Calu3 (cell line): ENCODE data around the gene HELZ. TPM values are rescaled to one million over a fixed set of nuclear protein-coding genes. Genes with fewer than 3 reads are reported as not detected.

ENCODE experiments used
- BruUV-seq: library from RNA; stranded (reverse); fragments of 400-500 nt; replicated peaks from 2 replicates; lab custom pipeline; 2021; lab: Mats Ljungman, UMichigan
- CTCF ChIA-PET: fragments of 300-600 bp; sonication (Branson Sonifier 250); formaldehyde crosslinking; loops from one replicate; lab custom pipeline; 2022; ENCODE audit warnings: antibody characterized with exemption; lab: Charles Lee
- DNase-seq: peaks from one replicate; pipeline ENCODE4 v3.0.0; 2022
- H3K27ac Mint-ChIP-seq: one replicate; pipeline ENCODE4 v1.8.0; 2022; ENCODE audit warnings: mixed read lengths; ENCODE audit not compliant: unreplicated experiment
- H3K27me3 Mint-ChIP-seq: one replicate; pipeline ENCODE4 v1.8.0; 2022; ENCODE audit warnings: mixed read lengths; ENCODE audit not compliant: unreplicated experiment
- H3K36me3 Mint-ChIP-seq: one replicate; pipeline ENCODE4 v1.8.0; 2022; ENCODE audit warnings: mild to moderate bottlenecking, moderate library complexity, mixed read lengths; ENCODE audit not compliant: insufficient read depth, unreplicated experiment
- H3K4me1 Mint-ChIP-seq: one replicate; pipeline ENCODE4 v1.8.0; 2022; ENCODE audit warnings: mild to moderate bottlenecking, low read depth, mixed read lengths; ENCODE audit not compliant: unreplicated experiment
- H3K4me3 Mint-ChIP-seq: one replicate; pipeline ENCODE4 v1.8.0; 2022; ENCODE audit warnings: mild to moderate bottlenecking, low read depth, moderate library complexity, mixed read lengths; ENCODE audit not compliant: unreplicated experiment
- H3K9me3 Mint-ChIP-seq: one replicate; pipeline ENCODE4 v1.8.0; 2022; ENCODE audit warnings: low read depth, mixed read lengths; ENCODE audit not compliant: unreplicated experiment
- intact Hi-C: fragments of 100-400 bp; cut with micrococcal nuclease; formaldehyde crosslinking; loops from one replicate; pipeline ENCODE4 v1.10.0; 2022; ENCODE audit not compliant: unreplicated experiment
- total RNA-seq: library from RNA; stranded (reverse); gene quantifications from 2 replicates; pipeline ENCODE4 v1.2.3, GENCODE V29; 2022
- TF ChIP-seq, protein P1 (sequence below): fragments of 200-600 bp; IDR thresholded peaks from one replicate; pipeline ENCODE4 v1.8.0; 2022; ENCODE audit warnings: antibody characterized with exemption; ENCODE audit not compliant: unreplicated experiment

The HELZ gene
- total RNA-seq, 1 experiment from 2014 or later = 60.8 TPM

DNA sequence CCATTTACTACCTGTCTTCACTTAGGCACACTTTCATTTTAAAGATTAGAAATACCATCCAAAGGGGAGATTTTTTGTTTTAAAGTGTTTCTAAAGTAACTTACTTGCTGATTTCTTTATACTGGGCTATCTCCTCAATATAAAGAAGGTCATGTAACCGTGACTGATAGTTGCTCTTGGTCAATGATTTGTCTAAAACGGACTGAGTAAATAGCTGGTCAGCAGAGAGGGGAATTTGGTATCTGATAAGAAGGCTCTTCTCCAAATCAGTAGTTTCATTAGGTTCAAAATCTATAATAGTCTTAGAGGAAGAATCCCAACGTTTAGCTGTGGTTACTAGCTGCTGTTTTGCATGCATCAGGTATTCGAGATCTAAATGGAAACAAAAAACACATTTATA is 66.4 kb downstream of the HELZ start:
- no peak for DNase-seq
- H3K36me3 Mint-ChIP-seq = no peaks in the 10 kb centered on the region
- no peaks in the 10 kb centered on the region for H3K27me3 Mint-ChIP-seq
- BruUV-seq = no TSS peak
- intact Hi-C loops = no loop called here
- no peak overlapping the region for H3K27ac Mint-ChIP-seq
- H3K4me1 Mint-ChIP-seq = peaks cover 21% of the 10 kb centered on the region
- CTCF ChIA-PET = no interaction called here
- H3K4me3 Mint-ChIP-seq = no peak overlapping the region
- TF ChIP-seq, protein P1, sequence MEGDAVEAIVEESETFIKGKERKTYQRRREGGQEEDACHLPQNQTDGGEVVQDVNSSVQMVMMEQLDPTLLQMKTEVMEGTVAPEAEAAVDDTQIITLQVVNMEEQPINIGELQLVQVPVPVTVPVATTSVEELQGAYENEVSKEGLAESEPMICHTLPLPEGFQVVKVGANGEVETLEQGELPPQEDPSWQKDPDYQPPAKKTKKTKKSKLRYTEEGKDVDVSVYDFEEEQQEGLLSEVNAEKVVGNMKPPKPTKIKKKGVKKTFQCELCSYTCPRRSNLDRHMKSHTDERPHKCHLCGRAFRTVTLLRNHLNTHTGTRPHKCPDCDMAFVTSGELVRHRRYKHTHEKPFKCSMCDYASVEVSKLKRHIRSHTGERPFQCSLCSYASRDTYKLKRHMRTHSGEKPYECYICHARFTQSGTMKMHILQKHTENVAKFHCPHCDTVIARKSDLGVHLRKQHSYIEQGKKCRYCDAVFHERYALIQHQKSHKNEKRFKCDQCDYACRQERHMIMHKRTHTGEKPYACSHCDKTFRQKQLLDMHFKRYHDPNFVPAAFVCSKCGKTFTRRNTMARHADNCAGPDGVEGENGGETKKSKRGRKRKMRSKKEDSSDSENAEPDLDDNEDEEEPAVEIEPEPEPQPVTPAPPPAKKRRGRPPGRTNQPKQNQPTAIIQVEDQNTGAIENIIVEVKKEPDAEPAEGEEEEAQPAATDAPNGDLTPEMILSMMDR = no peak
- no peaks in the 10 kb centered on the region for H3K9me3 Mint-ChIP-seq

DNA sequence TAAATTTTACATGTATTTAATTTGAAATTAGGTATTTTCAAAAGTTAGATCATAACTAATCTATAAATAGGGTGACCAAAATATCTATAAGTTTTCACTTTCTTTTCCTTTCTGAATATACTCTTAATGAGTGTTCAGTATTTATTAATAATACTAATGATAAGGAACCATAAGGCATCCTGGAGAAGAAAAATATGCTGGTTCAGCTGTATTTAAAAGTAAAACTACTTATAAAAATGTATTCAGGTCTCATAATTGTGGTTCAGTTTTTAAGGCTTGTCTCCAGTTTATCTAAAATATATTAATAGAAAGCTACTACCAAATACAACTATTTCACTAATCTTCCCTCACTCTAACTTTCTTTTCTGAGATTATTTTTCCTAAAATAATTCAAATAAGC is 67.3 kb downstream of the HELZ start:
- no peak overlapping the region for H3K4me3 Mint-ChIP-seq
- no peak for DNase-seq
- peaks cover 13% of the 10 kb centered on the region for H3K4me1 Mint-ChIP-seq
- H3K36me3 Mint-ChIP-seq = no peaks in the 10 kb centered on the region
- no peaks in the 10 kb centered on the region for H3K9me3 Mint-ChIP-seq
- CTCF ChIA-PET = no interaction called here
- H3K27ac Mint-ChIP-seq = no peak overlapping the region
- no peaks in the 10 kb centered on the region for H3K27me3 Mint-ChIP-seq
- BruUV-seq = no TSS peak
- TF ChIP-seq, protein P1 = no peak
- intact Hi-C loops = no loop called here

DNA sequence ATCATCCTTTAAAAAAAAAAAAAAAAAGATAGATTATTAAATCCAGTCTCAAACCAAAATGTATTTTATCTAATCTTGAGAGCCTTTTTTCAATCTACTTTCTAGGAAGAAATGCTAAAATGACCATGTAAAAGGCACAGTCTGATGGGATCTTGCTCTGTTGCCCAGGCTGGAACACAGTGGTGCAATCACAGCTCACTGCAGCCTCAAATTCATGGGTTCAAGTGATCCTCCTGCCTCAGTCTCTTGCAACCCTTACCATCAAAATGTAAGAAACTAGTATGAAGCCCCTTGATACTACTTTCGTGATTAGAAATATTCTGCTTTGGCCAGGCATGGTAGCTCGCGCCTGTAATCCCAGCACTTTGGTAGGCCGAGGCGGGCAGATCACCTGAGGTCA is 70.8 kb downstream of the HELZ start:
- no peak overlapping the region for H3K27ac Mint-ChIP-seq
- no peak for DNase-seq
- H3K4me1 Mint-ChIP-seq = peaks cover 7% of the 10 kb centered on the region
- no peak overlapping the region for H3K4me3 Mint-ChIP-seq
- no peaks in the 10 kb centered on the region for H3K36me3 Mint-ChIP-seq
- intact Hi-C loops = no loop called here
- no TSS peak for BruUV-seq
- TF ChIP-seq, protein P1 = no peak
- no peaks in the 10 kb centered on the region for H3K9me3 Mint-ChIP-seq
- CTCF ChIA-PET = no interaction called here
- H3K27me3 Mint-ChIP-seq = no peaks in the 10 kb centered on the region

DNA sequence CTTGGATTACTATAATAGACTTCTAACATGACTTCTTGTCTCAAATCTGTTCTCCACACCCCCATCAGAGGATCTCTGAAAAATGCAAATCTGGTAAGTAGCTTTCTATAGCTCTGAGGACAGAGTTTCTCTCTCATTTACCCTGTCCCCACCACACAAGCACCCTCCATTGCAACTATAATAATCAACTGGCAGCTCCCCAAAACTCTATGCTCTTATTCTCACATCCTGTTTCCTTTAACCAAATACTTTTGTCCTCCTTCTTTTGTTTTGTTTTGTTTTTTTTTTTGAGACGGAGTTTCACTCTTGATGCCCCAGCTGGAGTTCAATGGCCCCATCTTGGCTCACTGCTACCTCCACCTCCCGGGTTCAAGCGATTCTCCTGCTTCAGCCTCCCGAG is 73.4 kb downstream of the HELZ start:
- no TSS peak for BruUV-seq
- peaks cover 5% of the 10 kb centered on the region for H3K36me3 Mint-ChIP-seq
- intact Hi-C loops = no loop called here
- no peak overlapping the region for H3K27ac Mint-ChIP-seq
- CTCF ChIA-PET = interaction anchor here (0.6 kb wide), 1 partner anchor 432 kb away, joined by 8 read pairs; no protein-coding TSS in a partner anchor
- no peak for DNase-seq
- TF ChIP-seq, protein P1 = no peak
- no peak overlapping the region for H3K4me3 Mint-ChIP-seq
- no peaks in the 10 kb centered on the region for H3K27me3 Mint-ChIP-seq
- H3K9me3 Mint-ChIP-seq = no peaks in the 10 kb centered on the region
- H3K4me1 Mint-ChIP-seq = peaks cover 7% of the 10 kb centered on the region
